H1 (cell line): ENCODE results near the gene LTO1. TPM values are rescaled to one million over a fixed set of nuclear protein-coding genes. Genes with fewer than 3 reads are reported as not detected.
A peak's percentile ranks its signal among the peaks of the same experiment; 100 is the strongest.

Experiments used
- CTCF ChIA-PET: fragments of 300-600 bp; sonication (Branson Sonifier 250); formaldehyde crosslinking; loops from one replicate; lab custom pipeline; 2021; ENCODE audit not compliant: partially characterized antibody; lab: Charles Lee
- POLR2A ChIA-PET: fragments of 300-600 bp; sonication (Branson Sonifier 250); formaldehyde crosslinking; loops from one replicate; lab custom pipeline; 2021; ENCODE audit warnings: inconsistent platforms; ENCODE audit not compliant: partially characterized antibody; lab: Charles Lee
- DNase-seq, 2 experiments: peaks; one replicate each; pipeline versions ENCODE4 v3.0.0 to v3.0.0-alpha.2; 2010 to 2022; ENCODE audit warnings: low spot score in 2 of 2, low read depth in 1 of 2, mixed read lengths in 1 of 2
- FAIRE-seq: peaks from 2 replicates; lab custom pipeline; 2011; peaks lifted over from hg19 to GRCh38; lab: Jason Lieb, UNC
- H2AFZ ChIP-seq: 2 replicates; pipeline ENCODE4 v1.8.1; 2012; ENCODE audit warnings: low read length, inconsistent platforms
- H2AK5ac ChIP-seq: 2 replicates; pipeline ENCODE4 v1.6.1; 2013; ENCODE audit warnings: low read depth, low read length
- H2BK120ac ChIP-seq: replicated peaks from 2 replicates; pipeline ENCODE3; 2013; ENCODE audit warnings: low read depth, low read length, inconsistent platforms
- H2BK12ac ChIP-seq: 2 replicates; pipeline ENCODE4 v1.6.1; 2013; ENCODE audit warnings: low read depth, low read length
- H2BK15ac ChIP-seq: 2 replicates; pipeline ENCODE4 v1.6.1; 2013; ENCODE audit warnings: low read length
- H2BK20ac ChIP-seq: 2 replicates; pipeline ENCODE4 v1.6.1; 2013; ENCODE audit warnings: low read length
- H2BK5ac ChIP-seq: 2 replicates; pipeline ENCODE4 v1.6.1; 2013; ENCODE audit warnings: low read depth, low read length
- H3K14ac ChIP-seq: 2 replicates; pipeline ENCODE4 v1.6.1; 2013; ENCODE audit warnings: inconsistent platforms; ENCODE audit not compliant: insufficient read length
- H3K18ac ChIP-seq: 2 replicates; pipeline ENCODE4 v1.6.1; 2013; ENCODE audit warnings: low read length; ENCODE audit errors: extremely low read depth
- H3K23ac ChIP-seq: 2 replicates; pipeline ENCODE4 v1.6.1; 2013; ENCODE audit warnings: inconsistent platforms; ENCODE audit not compliant: insufficient read length
- H3K23me2 ChIP-seq: 2 replicates; pipeline ENCODE4 v1.6.1; 2013; ENCODE audit warnings: low read depth, low read length
- H3K27ac ChIP-seq: 2 replicates; pipeline ENCODE4 v1.6.1; 2011; ENCODE audit warnings: low read depth, low read length, inconsistent platforms
- H3K27me3 ChIP-seq, 4 experiments: replicated peaks in 1 of 4; 1 replicate in 1 of 4; 2 replicates in 3 of 4; pipeline versions ENCODE4 v1.6.1 to v1.8.1; 2011 to 2013; ENCODE audit warnings: low read length in 3 of 4, mild to moderate bottlenecking in 3 of 4, inconsistent platforms in 2 of 4, mixed read lengths in 2 of 4, moderate library complexity in 1 of 4; ENCODE audit not compliant: control insufficient read depth in 3 of 4, insufficient read depth in 3 of 4; ENCODE audit errors: extremely low read depth in 1 of 4
- H3K36me3 ChIP-seq, 4 experiments: 2 replicates each; pipeline versions ENCODE4 v1.6.1 to v1.8.1; 2011 to 2013; ENCODE audit warnings: mild to moderate bottlenecking in 4 of 4, low read length in 3 of 4, moderate library complexity in 2 of 4, control low read depth in 1 of 4, inconsistent platforms in 1 of 4; ENCODE audit not compliant: insufficient read depth in 4 of 4, control insufficient read depth in 2 of 4
- H3K4ac ChIP-seq: replicated peaks from 2 replicates; pipeline ENCODE3; 2013; ENCODE audit warnings: low read length, low read depth, mixed read lengths, inconsistent platforms; ENCODE audit not compliant: insufficient read length
- H3K4me1 ChIP-seq, 4 experiments: replicated peaks in 1 of 4; 1 replicate in 1 of 4; 2 replicates in 3 of 4; pipeline versions ENCODE4 v1.6.1 to v1.8.1; 2011 to 2013; ENCODE audit warnings: low read length in 3 of 4, inconsistent platforms in 2 of 4, mixed read lengths in 1 of 4; ENCODE audit not compliant: insufficient read depth in 4 of 4, control insufficient read depth in 3 of 4
- H3K4me2 ChIP-seq, 2 experiments: 2 replicates each; pipeline versions ENCODE4 v1.6.1 to v1.8.1; 2011 to 2013; ENCODE audit warnings: low read depth in 2 of 2, low read length in 2 of 2, control low read depth in 1 of 2, inconsistent platforms in 1 of 2, mild to moderate bottlenecking in 1 of 2; ENCODE audit not compliant: insufficient read depth in 1 of 2
- H3K4me3 ChIP-seq, 4 experiments: fragments of 200-600, 300-600 bp in 1 of 4; sonication (generic), shearing (Covaris generic), sonication (Bioruptor Twin) in 1 of 4; 2 replicates each; pipeline versions ENCODE4 v1.5.1 to v1.8.1; 2011 to 2016; ENCODE audit warnings: low read length in 4 of 4, low read depth in 3 of 4, control low read depth in 2 of 4, inconsistent platforms in 2 of 4, mild to moderate bottlenecking in 2 of 4, mixed read lengths in 1 of 4, moderate library complexity in 1 of 4; ENCODE audit not compliant: insufficient read depth in 2 of 4; ENCODE audit errors: extremely low read depth in 1 of 4
- H3K56ac ChIP-seq: replicated peaks from 2 replicates; pipeline ENCODE3; 2013; ENCODE audit warnings: low read depth, mild to moderate bottlenecking, mixed read lengths, low read length, inconsistent platforms; ENCODE audit not compliant: insufficient read length
- H3K79me1 ChIP-seq: 2 replicates; pipeline ENCODE4 v1.6.1; 2013; ENCODE audit warnings: low read depth, low read length, control low read depth
- H3K79me2 ChIP-seq, 2 experiments: 2 replicates each; pipeline versions ENCODE4 v1.6.1 to v1.8.1; 2012 to 2013; ENCODE audit warnings: low read length in 2 of 2, mild to moderate bottlenecking in 2 of 2, inconsistent platforms in 1 of 2; ENCODE audit not compliant: insufficient read depth in 2 of 2, control insufficient read depth in 1 of 2
- H3K9ac ChIP-seq, 4 experiments: replicated peaks in 1 of 4; 1 replicate in 1 of 4; 2 replicates in 3 of 4; pipeline versions ENCODE4 v1.6.1 to v1.8.1; 2011 to 2013; ENCODE audit warnings: low read depth in 3 of 4, low read length in 3 of 4, control low read depth in 2 of 4, mild to moderate bottlenecking in 2 of 4, moderate library complexity in 2 of 4, inconsistent platforms in 1 of 4; ENCODE audit errors: extremely low read depth in 1 of 4
- H3K9me3 ChIP-seq, 2 experiments: 2 replicates each; pipeline versions ENCODE4 v1.6.1 to v1.8.1; 2012 to 2013; ENCODE audit warnings: mild to moderate bottlenecking in 2 of 2, moderate library complexity in 2 of 2, control low read depth in 1 of 2, inconsistent platforms in 1 of 2, low read depth in 1 of 2, low read length in 1 of 2, mixed read lengths in 1 of 2; ENCODE audit not compliant: insufficient read depth in 2 of 2
- H4K20me1 ChIP-seq, 2 experiments: replicated peaks in 1 of 2; 2 replicates each; pipeline versions ENCODE3 to v1.8.1; 2011 to 2013; ENCODE audit warnings: inconsistent platforms in 2 of 2, low read length in 2 of 2, mild to moderate bottlenecking in 1 of 2; ENCODE audit not compliant: insufficient read depth in 2 of 2, control insufficient read depth in 1 of 2
- H4K5ac ChIP-seq: 2 replicates; pipeline ENCODE4 v1.6.1; 2013; ENCODE audit warnings: low read length, low read depth, mixed read lengths, inconsistent platforms; ENCODE audit not compliant: insufficient read length
- H4K8ac ChIP-seq: 2 replicates; pipeline ENCODE4 v1.8.0; 2013; ENCODE audit warnings: mild to moderate bottlenecking, moderate library complexity, low read length, inconsistent platforms; ENCODE audit not compliant: insufficient read depth; ENCODE audit errors: extremely low read depth
- H4K91ac ChIP-seq: replicated peaks from 2 replicates; pipeline ENCODE3; 2013; ENCODE audit warnings: low read length, mixed read lengths, inconsistent platforms; ENCODE audit not compliant: insufficient read length
- BACH1 ChIP-seq: IDR thresholded peaks from 2 replicates; pipeline ENCODE4 v1.6.1; 2012; ENCODE audit warnings: low read length, improper control_type of control experiment
- E2F6 ChIP-seq: IDR thresholded peaks from 2 replicates; pipeline ENCODE4 v1.6.1; 2012; ENCODE audit warnings: inconsistent platforms
- NANOG ChIP-seq: IDR thresholded peaks from 2 replicates; pipeline ENCODE4 v1.6.1; 2011; ENCODE audit warnings: low read length, low read depth, mild to moderate bottlenecking, inconsistent platforms; ENCODE audit not compliant: insufficient read depth, poor library complexity, severe bottlenecking
- NRF1 ChIP-seq: IDR thresholded peaks from 2 replicates; pipeline ENCODE4 v1.6.1; 2011; ENCODE audit warnings: mild to moderate bottlenecking, low read depth, low read length, improper control_type of control experiment
- PHF8 ChIP-seq: fragments of 200-600 bp; sonication (generic); conservative IDR thresholded peaks from 2 replicates; pipeline ENCODE4 v1.7.1; 2012; ENCODE audit warnings: low read depth, mild to moderate bottlenecking, inconsistent platforms, low read length, moderate library complexity
- POLR2A ChIP-seq, 2 experiments: IDR thresholded peaks; 1 replicate in 1 of 2; 2 replicates in 1 of 2; pipeline ENCODE4 v1.6.1; 2011; ENCODE audit warnings: low read depth in 2 of 2, low read length in 2 of 2, mild to moderate bottlenecking in 2 of 2; ENCODE audit errors: control extremely low read depth in 1 of 2
- RAD21 ChIP-seq, 2 experiments: IDR thresholded peaks in 1 of 2; conservative IDR thresholded peaks in 1 of 2; 2 replicates each; pipeline ENCODE4 v1.6.1; 2011; ENCODE audit warnings: low read depth in 2 of 2, low read length in 2 of 2, improper control_type of control experiment in 1 of 2, inconsistent platforms in 1 of 2, mild to moderate bottlenecking in 1 of 2, moderate library complexity in 1 of 2
- SIN3A ChIP-seq, 2 experiments: IDR thresholded peaks in 1 of 2; conservative IDR thresholded peaks in 1 of 2; 2 replicates each; pipeline ENCODE4 v1.6.1; 2011 to 2012; ENCODE audit warnings: low read length in 2 of 2, improper control_type of control experiment in 1 of 2, low read depth in 1 of 2, mild to moderate bottlenecking in 1 of 2
- TCF12 ChIP-seq: IDR thresholded peaks from 2 replicates; pipeline ENCODE4 v1.6.1; 2011; ENCODE audit warnings: low read depth, mild to moderate bottlenecking, low read length
- WGBS, 2 experiments: shearing (Covaris generic) in 1 of 2; methylation state at CpG; one replicate each; pipeline versions ENCODE4 v1.1.6 to v1.1.7; 2013 to 2015; ENCODE audit warnings: low lambda C conversion rate in 2 of 2, mixed read lengths in 2 of 2, inconsistent platforms in 1 of 2, low coverage in 1 of 2, missing lambda C conversion rate in 1 of 2; ENCODE audit not compliant: insufficient replicate concordance in 2 of 2, insufficient coverage in 1 of 2, insufficient read length in 1 of 2; ENCODE audit errors: extremely low coverage in 1 of 2, missing lambda C conversion rate in 1 of 2; 5-methylcytosine and 5-hydroxymethylcytosine counted together
- polyA plus RNA-seq, 7 experiments: library from polyadenylated mRNA; depleted of rRNA in 3 of 7; stranded (reverse) in 5 of 7; unstranded in 2 of 7; fragments of >200 nt in 5 of 7; fragments of 200-250 nt in 2 of 7; gene quantifications; 1 replicate in 5 of 7; 2 replicates in 1 of 7; 4 replicates in 1 of 7; pipeline versions ENCODE4 v1.2.1 to v1.2.3, GENCODE V29; 2011 to 2013; ENCODE audit warnings: missing spikeins in 2 of 7, mixed read lengths in 2 of 7
- total RNA-seq: library from RNA; stranded (reverse); fragmentation: NEBNext Ultra II Directional; extraction: Animal tissue kit (Norgen Biotek cat#: 25700); gene quantifications from 2 replicates; pipeline ENCODE4 v1.2.1, GENCODE V29; 2021

Gene LTO1
- total and polyA plus RNA-seq, 2 of the 8 experiments (the other 6 are each of a cell fraction or from before 2014, with no cell fraction given) = 15.4 to 21.3 TPM

GRCh38 chr11:69718147-69718546 is 43.0 kb upstream of the LTO1 start:
- Histone ChIP-seq H3K4me2 (peak overlapping the region in 1 of 2 experiments; percentile 35; a peak in 1 of 4 replicates), H3K79me2 (no peaks in the 10 kb centered on the region), H3K23ac (no peak overlapping the region), H3K4me3 (peak overlapping the region in 1 of 4 experiments; percentile 14; a peak in 1 of 8 replicates), H3K4me1 (peaks cover 0 to 10% (median 2%) of the 10 kb centered on the region in 4 experiments; a peak in 5 of 7 replicates), H2BK15ac (no peak overlapping the region; the same call in 1 of the 2 replicates), H2AK5ac (no peak overlapping the region), H3K23me2 (no peaks in the 10 kb centered on the region; the same call in 1 of the 2 replicates), H2BK20ac (no peak overlapping the region), H4K8ac (peak overlapping the region; percentile 78), H3K27ac (no peak overlapping the region), H3K27me3 (peaks cover 0 to 19% (median 13%) of the 10 kb centered on the region in 4 experiments; a peak in 5 of 7 replicates), H3K9me3 (no peaks in the 10 kb centered on the region), H3K79me1 (no peaks in the 10 kb centered on the region), H2BK5ac (no peak overlapping the region; the same call in 1 of the 2 replicates), H3K4ac (no peak overlapping the region), H2AFZ (0 out of 2 replicates have a peak overlapping the region, but pooled peaks have one; percentile 48), H3K18ac (peak overlapping the region; percentile 78; the same call in 1 of the 2 replicates), H3K9ac (no peak overlapping the region), H4K91ac (peak overlapping the region; percentile 69), H4K20me1 (no peaks in the 10 kb centered on the region), H3K56ac (no peak overlapping the region), H3K14ac (no peak overlapping the region), H3K36me3 (no peaks in the 10 kb centered on the region), H2BK120ac (no peak overlapping the region), H4K5ac (no peak overlapping the region), H2BK12ac (no peak overlapping the region)
- ChIA-PET CTCF (interaction anchor here (0.8 to 20.5 kb wide), 35 partner anchors 9 to 192 kb away, joined by 3 to 197 read pairs (median 5); no protein-coding TSS in a partner anchor), POLR2A (interaction anchor here (0.9 to 2.0 kb wide), 4 partner anchors 14 to 80 kb away, joined by 3 to 6 read pairs (median 3); no protein-coding TSS in a partner anchor)
- 14% methylated on average over 13 of the region's 13 CpGs; no CpG with 5 or more reads in 1 of the 2 experiments for WGBS, 2 experiments
- DNase-seq = peak; percentile 77 to 84
- no peak for FAIRE-seq
- no peak for TF ChIP-seq NRF1
- peak; percentile 85 to 92 for TF ChIP-seq RAD21 (IDR thresholded peaks at IDR 0.05 in 1 of 2, conservative IDR thresholded peaks at IDR 0.05 in 1 of 2; ENCODE audit: low read depth in 2 of 2, low read length in 2 of 2)
- TF ChIP-seq SIN3A (conservative IDR thresholded peaks at IDR 0.05 in 1 of 2, IDR thresholded peaks at IDR 0.05 in 1 of 2; ENCODE audit: low read depth in 1 of 2, low read length in 2 of 2) = peak in 1 of 2 experiments; percentile 67; a peak in 2 of 4 replicates
- no peak for TF ChIP-seq POLR2A (IDR thresholded peaks at IDR 0.05; ENCODE audit: control extremely low read depth in 1 of 2, low read depth in 2 of 2, low read length in 2 of 2)
- no peak for TF ChIP-seq PHF8
- no peak for TF ChIP-seq TCF12
- TF ChIP-seq BACH1 = peak; percentile 13; the same call in 1 of the 2 replicates
- peak; percentile 56 for TF ChIP-seq NANOG
- peak; percentile 77 for TF ChIP-seq E2F6
